MCF 10A (cell line): ENCODE results near the gene EXOC3L1. TPM values are rescaled to one million over a fixed set of nuclear protein-coding genes. Genes with fewer than 3 reads are reported as not detected.

Experiments
- BruUV-seq: library from RNA; stranded (reverse); fragments of 400-500 nt; replicated peaks from 2 replicates; lab custom pipeline; 2021; lab: Mats Ljungman, UMichigan
- CTCF ChIA-PET: fragments of 300-600 bp; sonication (Branson Sonifier 250); formaldehyde crosslinking; extraction: SDS; loops from one replicate; lab custom pipeline; 2021; ENCODE audit warnings: antibody characterized with exemption, inconsistent platforms; lab: Yijun Ruan, JAX
- POLR2A ChIA-PET: fragments of 300-600, 350-650 bp; sonication (Branson Sonifier 250); formaldehyde crosslinking; extraction: SDS; loops from one replicate; lab custom pipeline; 2020; ENCODE audit warnings: antibody characterized with exemption, inconsistent platforms; lab: Yijun Ruan, JAX
- DNase-seq: peaks from one replicate; pipeline ENCODE4 v3.0.0-alpha.2; 2018; ENCODE audit not compliant: unreplicated experiment
- H3K27ac Mint-ChIP-seq: one replicate; pipeline ENCODE4 v1.8.0; 2022; ENCODE audit warnings: mild to moderate bottlenecking, low read depth, mixed read lengths; ENCODE audit not compliant: unreplicated experiment
- H3K27me3 Mint-ChIP-seq: one replicate; pipeline ENCODE4 v1.8.0; 2022; ENCODE audit warnings: mixed read lengths; ENCODE audit not compliant: insufficient read depth, unreplicated experiment
- H3K36me3 Mint-ChIP-seq: one replicate; pipeline ENCODE4 v1.8.0; 2022; ENCODE audit warnings: mild to moderate bottlenecking, moderate library complexity, mixed read lengths; ENCODE audit not compliant: insufficient read depth, unreplicated experiment
- H3K4me1 Mint-ChIP-seq: one replicate; pipeline ENCODE4 v1.8.0; 2022; ENCODE audit warnings: mixed read lengths; ENCODE audit not compliant: insufficient read depth, unreplicated experiment
- H3K4me3 Mint-ChIP-seq: one replicate; pipeline ENCODE4 v1.8.0; 2022; ENCODE audit warnings: mild to moderate bottlenecking, moderate library complexity, mixed read lengths; ENCODE audit not compliant: unreplicated experiment
- H3K9me3 Mint-ChIP-seq: one replicate; pipeline ENCODE4 v1.8.0; 2022; ENCODE audit warnings: mixed read lengths; ENCODE audit not compliant: unreplicated experiment
- intact Hi-C: fragments of 100-400 bp; cut with micrococcal nuclease; formaldehyde crosslinking; loops from 2 replicates; pipeline ENCODE4 v1.14.1; 2022
- total RNA-seq: library from RNA; stranded (reverse); gene quantifications from 2 replicates; pipeline ENCODE4 v1.2.3, GENCODE V29; 2022
- TF ChIP-seq, protein P1 (sequence below): fragments of 200-600 bp; IDR thresholded peaks from one replicate; pipeline ENCODE4 v1.8.0; 2022; ENCODE audit warnings: antibody characterized with exemption, mild to moderate bottlenecking; ENCODE audit not compliant: unreplicated experiment

Gene EXOC3L1
- total RNA-seq, 1 experiment from 2014 or later, result not detected

DNA sequence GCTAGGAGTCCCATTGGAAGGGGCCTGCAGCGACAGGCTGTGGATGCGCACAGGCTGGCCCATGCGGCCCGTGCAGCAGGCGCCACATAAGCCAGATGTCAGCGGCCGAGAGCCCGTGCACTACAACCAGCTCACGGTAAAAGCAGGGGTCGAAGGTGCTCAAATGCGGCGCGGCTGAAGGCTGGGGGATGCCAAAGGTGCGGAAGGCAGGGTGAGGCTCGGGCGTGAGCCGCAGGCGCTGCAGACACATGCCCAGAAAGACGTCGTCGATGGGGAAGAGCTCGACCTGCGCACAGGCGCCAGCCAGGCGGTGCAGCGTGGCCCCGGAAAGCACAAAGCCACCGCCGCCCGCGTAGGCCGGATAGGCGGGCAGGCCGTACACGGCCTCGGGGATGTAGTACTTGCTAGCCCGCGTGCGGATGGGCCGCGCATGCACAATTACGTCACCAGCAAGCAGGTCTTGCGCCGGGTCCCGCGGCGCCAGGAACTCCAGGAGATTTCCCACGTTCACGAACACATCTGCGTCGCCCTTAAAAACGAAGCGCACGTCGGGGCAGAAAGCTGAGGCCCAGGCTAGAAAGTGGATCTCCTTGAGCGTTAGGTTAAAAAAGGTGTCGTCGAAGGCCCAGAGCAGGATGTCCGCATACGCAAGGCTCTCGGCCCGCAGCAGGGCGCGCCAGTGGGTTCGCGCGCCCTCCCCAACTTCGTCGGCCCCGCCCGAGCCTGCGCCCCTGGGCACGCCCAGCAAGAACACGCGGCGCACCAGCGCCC, 40.5 kb downstream of the EXOC3L1 start:
- POLR2A ChIA-PET, result interaction anchor here (0.9 kb wide), 1 partner anchor 8 kb away, joined by 5 read pairs; no protein-coding TSS in a partner anchor
- Mint-ChIP-seq H3K4me1 (peaks cover 12% of the 10 kb centered on the region), H3K36me3 (peaks cover 45% of the 10 kb centered on the region), H3K27me3 (no peaks in the 10 kb centered on the region), H3K4me3 (no peak overlapping the region), H3K27ac (no peak overlapping the region), H3K9me3 (no peaks in the 10 kb centered on the region)
- DNase-seq, result no peak
- TF ChIP-seq, protein P1, sequence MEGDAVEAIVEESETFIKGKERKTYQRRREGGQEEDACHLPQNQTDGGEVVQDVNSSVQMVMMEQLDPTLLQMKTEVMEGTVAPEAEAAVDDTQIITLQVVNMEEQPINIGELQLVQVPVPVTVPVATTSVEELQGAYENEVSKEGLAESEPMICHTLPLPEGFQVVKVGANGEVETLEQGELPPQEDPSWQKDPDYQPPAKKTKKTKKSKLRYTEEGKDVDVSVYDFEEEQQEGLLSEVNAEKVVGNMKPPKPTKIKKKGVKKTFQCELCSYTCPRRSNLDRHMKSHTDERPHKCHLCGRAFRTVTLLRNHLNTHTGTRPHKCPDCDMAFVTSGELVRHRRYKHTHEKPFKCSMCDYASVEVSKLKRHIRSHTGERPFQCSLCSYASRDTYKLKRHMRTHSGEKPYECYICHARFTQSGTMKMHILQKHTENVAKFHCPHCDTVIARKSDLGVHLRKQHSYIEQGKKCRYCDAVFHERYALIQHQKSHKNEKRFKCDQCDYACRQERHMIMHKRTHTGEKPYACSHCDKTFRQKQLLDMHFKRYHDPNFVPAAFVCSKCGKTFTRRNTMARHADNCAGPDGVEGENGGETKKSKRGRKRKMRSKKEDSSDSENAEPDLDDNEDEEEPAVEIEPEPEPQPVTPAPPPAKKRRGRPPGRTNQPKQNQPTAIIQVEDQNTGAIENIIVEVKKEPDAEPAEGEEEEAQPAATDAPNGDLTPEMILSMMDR, result no peak
- intact Hi-C loops, result no loop called here
- no TSS peak for BruUV-seq
- CTCF ChIA-PET, result interaction anchor here (0.6 kb wide), 1 partner anchor 163 kb away, joined by 3 read pairs; no protein-coding TSS in a partner anchor

DNA sequence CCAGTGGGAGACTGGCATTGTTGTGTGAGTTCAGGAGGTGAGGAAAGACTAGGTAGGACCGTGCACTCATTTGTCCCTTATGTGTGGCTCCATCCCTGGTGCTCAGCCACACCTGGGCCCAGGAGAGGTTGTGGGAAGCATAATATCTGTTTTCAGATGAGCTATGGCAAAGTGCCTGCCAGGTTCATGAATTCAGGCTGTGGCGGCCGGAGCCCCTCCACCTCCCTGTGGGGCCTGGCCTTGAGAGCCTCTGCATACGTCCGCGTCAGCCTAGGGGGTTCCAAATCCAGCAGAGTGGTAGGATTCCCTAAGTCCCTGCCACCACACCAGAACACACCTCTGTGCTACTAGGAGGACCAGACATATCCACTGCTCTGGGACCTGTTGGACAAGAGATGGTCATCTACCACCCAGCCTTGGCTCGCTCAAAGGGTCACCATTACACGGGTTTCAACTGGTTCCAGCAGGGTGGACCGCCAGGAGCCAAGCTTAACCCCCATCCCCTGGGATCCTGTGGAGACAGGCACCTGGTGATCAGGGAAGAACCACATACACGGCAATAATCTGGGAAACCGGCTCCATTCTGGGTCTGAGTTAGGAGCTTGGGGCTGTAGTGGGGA, 41.2 kb downstream of the EXOC3L1 start:
- ChIA-PET POLR2A (interaction anchor here (0.9 kb wide), 1 partner anchor 9 kb away, joined by 5 read pairs; no protein-coding TSS in a partner anchor), CTCF (interaction anchor here (0.6 kb wide), 1 partner anchor 162 kb away, joined by 3 read pairs; no protein-coding TSS in a partner anchor)
- intact Hi-C loops, result no loop called here
- peaks cover 52% of the 10 kb centered on the region for H3K36me3 Mint-ChIP-seq
- TF ChIP-seq, protein P1, result no peak
- peaks cover 12% of the 10 kb centered on the region for H3K4me1 Mint-ChIP-seq
- H3K27ac Mint-ChIP-seq, result no peak overlapping the region
- DNase-seq, result no peak
- no TSS peak for BruUV-seq
- H3K27me3 Mint-ChIP-seq, result no peaks in the 10 kb centered on the region
- H3K9me3 Mint-ChIP-seq, result no peaks in the 10 kb centered on the region
- no peak overlapping the region for H3K4me3 Mint-ChIP-seq

DNA sequence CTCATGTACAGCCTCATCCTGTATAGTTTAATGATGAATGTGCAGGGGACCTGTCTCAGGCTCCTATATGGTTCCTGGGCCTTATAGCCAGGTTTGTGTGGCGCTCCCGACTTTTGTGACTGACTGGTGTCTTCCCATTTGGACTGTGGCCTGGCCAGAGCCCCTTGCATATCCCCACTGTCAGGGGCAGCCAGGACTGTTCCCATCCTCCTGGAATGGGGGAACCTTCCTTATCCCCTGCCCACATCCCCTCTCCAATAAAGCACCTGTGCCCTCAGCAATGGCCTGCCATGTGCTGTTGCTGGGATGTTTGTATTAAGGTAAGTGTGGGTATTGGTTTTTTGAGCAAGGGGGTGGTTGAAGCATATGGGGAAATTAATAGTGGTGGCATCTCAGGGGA, 41.7 kb downstream of the EXOC3L1 start:
- no peak for DNase-seq
- Mint-ChIP-seq H3K4me3 (no peak overlapping the region), H3K36me3 (peaks cover 58% of the 10 kb centered on the region), H3K4me1 (peaks cover 10% of the 10 kb centered on the region), H3K27me3 (no peaks in the 10 kb centered on the region), H3K9me3 (no peaks in the 10 kb centered on the region), H3K27ac (no peak overlapping the region)
- no TSS peak for BruUV-seq
- ChIA-PET CTCF (no interaction called here), POLR2A (no interaction called here)
- intact Hi-C loops, result no loop called here
- TF ChIP-seq, protein P1, result no peak
